ENCODE measurements around the gene NEIL3.

NEIL3 gene

GRCh38 chr4:177403746-177404145 is 94.1 kb downstream of the NEIL3 start:
- no peak for TF ChIP-seq CTCF (conservative IDR thresholded peaks at IDR 0.05; ENCODE audit: low read depth, low read length)
- Histone ChIP-seq H3K36me3 (ENCODE audit: insufficient read depth) (no peaks in the 10 kb centered on the region), H3K4me2 (no peak overlapping the region), H4K20me1 (ENCODE audit: insufficient read depth) (no peaks in the 10 kb centered on the region), H3K27me3 (ENCODE audit: insufficient read depth, low read depth) (no peaks in the 10 kb centered on the region), H3K9ac (no peak overlapping the region), H3K27ac (no peak overlapping the region), H2AFZ (ENCODE audit: low read depth) (no peak overlapping the region), H3K4me3 (IDR thresholded peaks at IDR 0.05; ENCODE audit: insufficient read depth, low read depth, low read length) (no peak overlapping the region), H3K79me2 (ENCODE audit: insufficient read depth, low read depth) (no peaks in the 10 kb centered on the region), H3K4me1 (ENCODE audit: low read depth, poor library complexity, severe bottlenecking) (no peaks in the 10 kb centered on the region)

DNA sequence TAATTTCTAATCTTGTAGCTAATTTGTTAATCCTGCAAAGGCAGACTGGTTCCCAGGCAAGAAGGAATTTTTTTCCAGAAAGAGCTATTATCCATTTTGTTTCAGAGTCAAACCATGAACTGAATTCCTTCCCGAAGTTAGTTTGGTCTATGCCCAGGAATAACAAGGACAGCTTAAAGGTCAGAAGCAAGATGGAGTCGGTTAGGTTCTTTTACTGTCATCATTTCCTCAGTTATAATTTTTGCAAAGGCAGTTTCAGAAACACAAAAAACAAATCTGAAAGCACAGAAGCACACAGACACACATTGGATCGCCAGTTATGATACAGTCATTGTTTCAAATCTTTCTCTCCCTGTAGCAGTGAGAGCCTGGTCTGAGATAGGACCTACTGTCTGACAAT is 94.7 kb downstream of the NEIL3 start:
- Histone ChIP-seq H3K79me2 (ENCODE audit: insufficient read depth, low read depth) (no peaks in the 10 kb centered on the region), H4K20me1 (ENCODE audit: insufficient read depth) (no peaks in the 10 kb centered on the region), H3K9ac (no peak overlapping the region), H3K4me1 (ENCODE audit: low read depth, poor library complexity, severe bottlenecking) (no peaks in the 10 kb centered on the region), H2AFZ (ENCODE audit: low read depth) (no peak overlapping the region), H3K36me3 (ENCODE audit: insufficient read depth) (no peaks in the 10 kb centered on the region), H3K4me3 (IDR thresholded peaks at IDR 0.05; ENCODE audit: insufficient read depth, low read depth, low read length) (no peak overlapping the region), H3K27ac (no peak overlapping the region), H3K4me2 (no peak overlapping the region), H3K27me3 (ENCODE audit: insufficient read depth, low read depth) (no peaks in the 10 kb centered on the region)
- TF ChIP-seq CTCF (conservative IDR thresholded peaks at IDR 0.05; ENCODE audit: low read depth, low read length): no peak

GRCh38 chr4:177404986-177405385 is 95.3 kb downstream of the NEIL3 start:
- Histone ChIP-seq H3K27me3 (ENCODE audit: insufficient read depth, low read depth) (no peaks in the 10 kb centered on the region), H3K4me1 (ENCODE audit: low read depth, poor library complexity, severe bottlenecking) (no peaks in the 10 kb centered on the region), H3K79me2 (ENCODE audit: insufficient read depth, low read depth) (no peaks in the 10 kb centered on the region), H3K27ac (no peak overlapping the region), H3K4me3 (IDR thresholded peaks at IDR 0.05; ENCODE audit: insufficient read depth, low read depth, low read length) (no peak overlapping the region), H3K36me3 (ENCODE audit: insufficient read depth) (no peaks in the 10 kb centered on the region), H3K4me2 (no peak overlapping the region), H3K9ac (no peak overlapping the region), H4K20me1 (ENCODE audit: insufficient read depth) (no peaks in the 10 kb centered on the region), H2AFZ (ENCODE audit: low read depth) (no peak overlapping the region)
- no peak for TF ChIP-seq CTCF (conservative IDR thresholded peaks at IDR 0.05; ENCODE audit: low read depth, low read length)

GRCh38 chr4:177405508-177405907 is 95.8 kb downstream of the NEIL3 start:
- Histone ChIP-seq H3K4me1 (ENCODE audit: low read depth, poor library complexity, severe bottlenecking) (no peaks in the 10 kb centered on the region), H3K79me2 (ENCODE audit: insufficient read depth, low read depth) (no peaks in the 10 kb centered on the region), H3K4me3 (IDR thresholded peaks at IDR 0.05; ENCODE audit: insufficient read depth, low read depth, low read length) (no peak overlapping the region), H2AFZ (ENCODE audit: low read depth) (no peak overlapping the region), H3K27me3 (ENCODE audit: insufficient read depth, low read depth) (no peaks in the 10 kb centered on the region), H3K27ac (no peak overlapping the region), H3K9ac (no peak overlapping the region), H4K20me1 (ENCODE audit: insufficient read depth) (no peaks in the 10 kb centered on the region), H3K4me2 (no peak overlapping the region), H3K36me3 (ENCODE audit: insufficient read depth) (no peaks in the 10 kb centered on the region)
- TF ChIP-seq CTCF (conservative IDR thresholded peaks at IDR 0.05; ENCODE audit: low read depth, low read length): no peak
